ENCODE data around the gene EPO.
A peak's percentile ranks its signal among the peaks of the same experiment; 100 is the strongest.

EPO gene

GRCh38 chr7:100674411-100675104 lies 45.7 kb upstream of the EPO start:
- TF ChIP-seq ZBTB7A (IDR thresholded peaks at IDR 0.05; ENCODE audit: low read depth) (peak; percentile 52; the same call in 1 of the 2 replicates), EP300 (IDR thresholded peaks at IDR 0.05; ENCODE audit: borderline replicate concordance) (no peak)

- TF ChIP-seq TAF1 (IDR thresholded peaks at IDR 0.05; ENCODE audit: low read depth) (peak; percentile 48; the same call in 1 of the 2 replicates), TEAD4 (IDR thresholded peaks at IDR 0.05) (no peak), FOXM1 (IDR thresholded peaks at IDR 0.05; ENCODE audit: borderline replicate concordance, low read depth) (no peak), CREB1 (IDR thresholded peaks at IDR 0.05; ENCODE audit: low read depth) (no peak)
Measured at GRCh38 chr7:100675105-100675451, 45.2 kb upstream of the EPO start.

GRCh38 chr7:100675581-100676350 lies 44.5 kb upstream of the EPO start:
- TF ChIP-seq TEAD4 (IDR thresholded peaks at IDR 0.05) (no peak), RAD21 (IDR thresholded peaks at IDR 0.05; ENCODE audit: low read depth) (no peak), REST (IDR thresholded peaks at IDR 0.05; ENCODE audit: low read depth) (no peak), TCF12 (IDR thresholded peaks at IDR 0.05; ENCODE audit: low read depth) (no peak), EGR1 (IDR thresholded peaks at IDR 0.05) (peak; percentile 48), USF1 (IDR thresholded peaks at IDR 0.05) (no peak), NFIC (IDR thresholded peaks at IDR 0.05) (no peak), CREB1 (IDR thresholded peaks at IDR 0.05; ENCODE audit: low read depth) (no peak), FOXM1 (IDR thresholded peaks at IDR 0.05; ENCODE audit: borderline replicate concordance, low read depth) (no peak), ZBTB7A (IDR thresholded peaks at IDR 0.05; ENCODE audit: low read depth) (0 out of 2 replicates have a peak, but pooled peaks have one; percentile 70), YY1 (IDR thresholded peaks at IDR 0.05; ENCODE audit: low read depth) (0 out of 2 replicates have a peak, but pooled peaks have one; percentile 9), TAF1 (IDR thresholded peaks at IDR 0.05; ENCODE audit: low read depth) (no peak), EP300 (IDR thresholded peaks at IDR 0.05; ENCODE audit: borderline replicate concordance) (no peak), CEBPB (IDR thresholded peaks at IDR 0.05) (no peak), MAX (IDR thresholded peaks at IDR 0.05) (no peak)

GRCh38 chr7:100676501-100677306 lies 43.6 kb upstream of the EPO start:
- TF ChIP-seq TAF1 (IDR thresholded peaks at IDR 0.05; ENCODE audit: low read depth) (no peak), MAX (IDR thresholded peaks at IDR 0.05) (no peak), EGR1 (IDR thresholded peaks at IDR 0.05) (no peak), CEBPB (IDR thresholded peaks at IDR 0.05) (no peak), RAD21 (IDR thresholded peaks at IDR 0.05; ENCODE audit: low read depth) (no peak)

- TF ChIP-seq CEBPB (IDR thresholded peaks at IDR 0.05), result no peak
Measured at GRCh38 chr7:100677308-100678267, 42.7 kb upstream of the EPO start.

GRCh38 chr7:100678291-100678984 lies 41.8 kb upstream of the EPO start:
- TF ChIP-seq TCF12 (IDR thresholded peaks at IDR 0.05; ENCODE audit: low read depth) (no peak), EP300 (IDR thresholded peaks at IDR 0.05; ENCODE audit: borderline replicate concordance) (no peak), USF1 (IDR thresholded peaks at IDR 0.05) (no peak), YY1 (IDR thresholded peaks at IDR 0.05; ENCODE audit: low read depth) (no peak), CREB1 (IDR thresholded peaks at IDR 0.05; ENCODE audit: low read depth) (no peak), ZBTB7A (IDR thresholded peaks at IDR 0.05; ENCODE audit: low read depth) (no peak), FOXM1 (IDR thresholded peaks at IDR 0.05; ENCODE audit: borderline replicate concordance, low read depth) (no peak), MAX (IDR thresholded peaks at IDR 0.05) (no peak)
